Measurements from ENCODE around the gene TOR3A.
"Not testable (repeated sequence)": the region's sequence is repeated elsewhere in the genome, so short reads cannot be mapped to it uniquely, and the experiment has no call there.

The TOR3A gene

DNA sequence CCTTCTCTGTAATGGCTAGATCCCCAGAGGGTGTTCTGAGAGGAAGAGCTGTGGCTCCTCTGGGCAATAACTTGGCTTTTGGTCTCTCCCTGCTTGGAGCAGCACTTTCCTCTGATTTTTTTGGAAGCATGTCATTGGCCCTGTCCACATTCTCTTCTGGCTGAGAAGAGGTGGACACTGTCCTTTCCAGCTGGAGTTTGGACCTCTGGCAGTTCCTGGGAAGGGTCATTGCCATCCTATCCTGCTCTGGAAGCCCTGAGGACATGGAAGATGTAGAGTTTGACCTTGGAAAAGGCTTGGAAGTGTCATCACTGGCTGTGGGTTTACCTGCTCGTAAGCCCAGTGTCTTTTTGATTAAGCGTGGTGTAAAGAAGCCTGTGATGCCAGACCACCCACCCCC lies 26.8 kb downstream of the TOR3A start:
- no peak for ATAC-seq

DNA sequence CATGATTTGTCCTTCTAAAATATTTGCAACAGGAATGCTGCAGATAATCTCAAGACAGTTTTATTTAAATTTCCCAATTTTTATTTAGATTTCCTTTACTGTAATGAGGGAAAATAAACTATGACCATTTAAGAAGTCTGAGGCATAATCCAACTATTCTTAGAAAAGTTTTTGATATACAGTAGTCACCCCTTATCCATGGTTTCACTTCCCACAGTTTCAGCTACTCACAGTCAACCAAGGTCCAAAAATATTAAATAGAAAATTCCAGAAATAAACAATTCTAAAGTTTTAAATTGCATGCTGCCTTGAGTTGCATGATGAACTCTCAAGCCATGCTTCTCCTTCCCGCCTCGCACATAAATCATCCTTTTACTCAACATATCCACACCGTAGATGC lies 33.3 kb downstream of the TOR3A start:
- ATAC-seq = no peak

GRCh38 chr1:179119513-179119912 lies 37.6 kb downstream of the TOR3A start:
- ATAC-seq = no peak

- no peak for ATAC-seq
Measured at GRCh38 chr1:179120736-179121135, 38.9 kb downstream of the TOR3A start.

GRCh38 chr1:179121159-179121938 lies 39.5 kb downstream of the TOR3A start:
- peak in 1 of 2 donors; percentile 60 for ATAC-seq

DNA sequence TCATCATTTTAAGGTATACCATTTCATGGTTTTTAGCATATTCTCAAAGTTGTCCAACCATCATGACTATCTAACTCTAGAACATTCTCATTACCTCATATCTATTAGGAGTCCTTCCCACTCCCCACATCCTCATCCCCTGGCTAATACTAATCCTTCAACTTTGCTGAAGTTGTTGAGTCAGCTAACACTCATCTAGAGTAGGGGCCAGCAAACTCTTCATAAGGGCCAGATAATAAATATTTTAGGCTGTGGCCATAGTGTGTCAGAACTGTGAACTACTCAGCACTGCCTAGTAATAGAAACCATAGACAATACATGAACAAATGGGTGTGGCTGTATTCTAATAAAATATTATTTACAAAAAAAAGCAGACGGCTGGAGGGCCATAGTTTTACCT lies 43.0 kb downstream of the TOR3A start:
- ATAC-seq = no peak

DNA sequence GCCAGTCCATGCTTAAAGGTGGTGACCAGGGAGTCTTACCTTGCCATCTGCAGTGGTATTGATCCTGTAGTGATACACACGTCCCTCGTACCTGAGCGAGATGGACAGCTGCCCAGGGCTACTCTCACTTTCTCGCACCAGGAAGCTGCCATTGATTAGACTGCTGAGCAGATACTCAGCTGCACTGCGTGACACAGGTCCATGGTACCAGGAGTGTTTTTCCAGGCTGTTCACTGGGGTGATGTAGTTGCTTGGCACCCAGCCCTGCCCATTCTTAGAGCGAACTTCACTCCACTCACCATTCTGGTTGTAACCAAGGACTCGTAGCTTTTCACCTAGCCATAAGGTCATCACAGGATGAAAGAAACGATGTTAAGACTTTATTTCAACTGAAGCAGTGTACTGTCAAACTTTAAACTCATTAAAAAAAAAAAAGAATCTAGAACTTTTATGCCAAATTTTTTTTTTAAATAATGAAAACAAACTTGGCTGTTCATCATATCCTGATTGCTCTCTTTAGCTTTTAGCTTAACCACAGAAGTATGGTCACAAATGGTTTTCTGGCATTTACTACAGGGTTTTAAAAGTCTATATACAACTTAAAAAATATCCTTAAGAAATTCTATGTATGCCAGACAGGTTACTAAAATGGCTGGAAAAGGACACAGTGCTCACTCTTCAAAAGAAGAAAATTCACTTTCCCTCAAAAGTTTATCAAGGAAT lies 44.6 kb downstream of the TOR3A start:
- no peak for ATAC-seq

DNA sequence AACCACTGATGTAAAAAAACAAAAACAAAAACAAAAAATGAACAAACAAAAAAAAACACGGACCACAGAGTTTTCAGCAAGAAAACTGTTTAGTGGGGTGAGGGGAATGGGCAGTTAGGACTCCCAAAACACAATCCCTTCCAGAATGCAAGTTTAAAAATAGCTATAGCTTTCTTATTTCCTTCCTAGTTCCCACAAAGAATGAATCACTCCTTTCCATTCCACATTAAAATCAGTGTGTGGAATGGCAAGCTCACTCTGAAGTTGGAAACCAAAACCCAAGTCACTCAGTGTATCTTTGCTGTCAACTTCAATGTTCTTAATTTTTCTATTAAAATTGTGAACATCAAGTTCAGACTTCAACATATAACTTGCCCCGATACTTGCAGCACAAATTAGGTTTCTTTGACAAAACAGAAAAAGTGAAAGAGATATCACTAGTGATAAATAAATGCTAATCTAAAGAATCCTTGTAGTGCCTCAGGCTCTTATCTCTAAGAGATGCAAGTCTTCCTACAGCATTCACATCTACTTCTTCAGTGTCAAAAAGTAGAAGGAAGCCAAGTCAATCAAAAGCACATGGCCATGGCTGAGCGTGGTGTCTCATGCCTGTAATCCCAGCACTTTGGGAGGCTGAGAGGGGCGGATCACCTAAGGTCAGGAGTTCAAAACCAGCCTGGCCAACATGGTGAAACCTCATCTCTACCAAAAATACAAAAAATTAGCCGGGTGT lies 45.5 kb downstream of the TOR3A start:
- ATAC-seq = no peak

- no peak for ATAC-seq
Measured at GRCh38 chr1:179128520-179128919, 46.6 kb downstream of the TOR3A start.

- ATAC-seq = peak; percentile 91 to 97
Measured at GRCh38 chr1:179129702-179130473, 48.0 kb downstream of the TOR3A start.

DNA sequence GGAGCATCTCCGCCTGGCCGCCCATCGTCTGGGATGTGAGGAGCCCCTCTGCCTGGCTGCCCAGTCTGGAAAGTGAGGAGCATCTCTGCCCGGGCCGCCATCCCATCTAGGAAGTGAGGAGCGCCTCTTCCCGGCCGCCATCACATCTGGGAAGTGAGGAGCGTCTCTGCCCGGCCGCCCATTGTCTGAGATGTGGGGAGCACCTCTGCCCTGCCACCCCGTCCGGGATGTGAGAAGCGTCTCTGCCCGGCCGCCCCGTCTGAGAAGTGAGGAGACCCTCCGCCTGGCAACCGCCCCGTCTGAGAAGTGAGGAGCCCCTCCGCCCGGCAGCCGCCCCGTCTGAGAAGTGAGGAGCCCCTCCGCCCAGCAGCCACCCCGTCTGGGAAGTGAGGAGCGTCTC lies 53.3 kb downstream of the TOR3A start:
- not testable (repeated sequence) for ATAC-seq

- not testable (repeated sequence) for ATAC-seq
Measured at GRCh38 chr1:179135707-179136106, 53.8 kb downstream of the TOR3A start.

DNA sequence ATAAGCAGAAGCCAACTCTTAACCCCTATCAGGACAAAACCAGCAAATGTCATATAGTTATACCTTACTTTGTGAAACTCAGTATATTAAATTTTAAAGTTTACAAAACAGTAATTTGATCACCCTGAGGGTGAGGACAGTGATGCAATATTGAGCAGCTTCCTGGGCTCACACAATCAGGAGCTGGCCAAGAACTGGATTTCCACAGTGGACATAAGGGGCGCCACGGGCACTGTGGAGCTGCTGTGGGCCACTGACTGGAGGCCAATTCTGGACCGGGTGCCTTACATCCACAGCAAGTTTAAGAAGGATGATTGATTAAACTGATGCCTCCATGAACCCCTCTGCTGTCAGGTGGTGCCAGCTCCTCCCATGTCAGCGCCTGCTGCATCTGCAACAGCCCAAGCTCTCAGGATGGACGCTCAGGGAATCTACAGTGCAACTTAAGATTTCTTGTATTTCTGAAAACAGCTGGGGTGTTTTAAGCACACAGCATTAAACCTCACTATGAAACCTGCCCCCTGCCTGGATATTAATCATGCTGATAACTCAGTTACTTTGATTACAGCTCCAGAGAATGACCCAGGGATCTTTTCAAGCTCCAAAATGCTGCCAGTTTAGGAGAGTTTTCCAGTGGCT lies 55.9 kb downstream of the TOR3A start:
- no peak for ATAC-seq

- not testable (repeated sequence) for ATAC-seq
Measured at GRCh38 chr1:179138755-179139154, 56.9 kb downstream of the TOR3A start.

DNA sequence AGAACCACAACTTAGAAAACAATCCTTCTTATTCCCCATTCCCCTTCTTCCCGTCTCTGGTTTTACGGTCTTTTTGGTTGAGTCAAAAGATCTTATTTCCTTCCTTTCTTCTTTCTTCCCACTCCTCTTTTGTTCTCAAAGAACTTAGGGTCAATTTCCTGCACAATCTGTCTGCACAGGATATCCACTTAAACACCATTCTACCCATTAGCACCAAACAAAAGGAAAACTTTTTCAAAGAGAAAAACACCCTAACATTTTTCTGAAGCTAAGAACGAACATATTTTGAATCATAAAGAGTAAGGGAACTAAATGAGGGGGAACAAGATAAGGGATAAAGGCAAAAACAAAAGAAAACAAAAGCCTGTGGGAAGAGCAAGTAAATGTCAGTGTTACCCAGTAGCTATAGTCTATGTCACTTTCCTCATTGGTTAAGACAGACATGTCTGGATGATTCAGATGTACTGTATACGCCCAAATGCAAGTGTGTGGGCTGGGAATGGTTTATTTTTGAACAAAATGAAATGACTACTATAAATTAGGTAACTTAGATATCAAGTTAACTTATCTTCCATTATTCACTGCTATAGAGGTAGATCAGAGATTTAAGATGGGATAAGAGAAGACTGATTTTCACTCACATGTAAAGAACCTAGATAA lies 59.9 kb downstream of the TOR3A start:
- peak; percentile 87 to 95 for ATAC-seq

DNA sequence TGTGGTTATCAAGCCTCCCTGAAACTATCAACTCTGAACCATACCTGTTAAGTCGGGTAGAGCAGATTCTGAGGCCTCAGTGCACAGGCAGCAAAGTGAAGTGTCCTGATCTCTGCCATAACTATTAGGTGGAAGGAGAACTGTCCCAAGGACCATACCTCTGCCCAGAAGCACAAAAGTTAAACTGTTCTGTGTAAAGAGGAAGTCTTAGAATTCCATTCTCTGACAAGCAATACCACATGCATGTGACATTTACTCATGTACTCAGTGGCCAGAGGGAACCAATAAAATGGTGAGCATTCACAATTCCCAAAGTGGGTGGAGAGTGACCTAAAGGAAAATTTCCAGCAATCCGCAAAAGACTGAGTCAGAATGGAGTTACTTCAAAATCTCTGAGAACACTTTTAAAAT lies 61.0 kb downstream of the TOR3A start:
- ATAC-seq = no peak

GRCh38 chr1:179143322-179143721 lies 61.5 kb downstream of the TOR3A start:
- ATAC-seq = peak in 1 of 2 donors; percentile 34

DNA sequence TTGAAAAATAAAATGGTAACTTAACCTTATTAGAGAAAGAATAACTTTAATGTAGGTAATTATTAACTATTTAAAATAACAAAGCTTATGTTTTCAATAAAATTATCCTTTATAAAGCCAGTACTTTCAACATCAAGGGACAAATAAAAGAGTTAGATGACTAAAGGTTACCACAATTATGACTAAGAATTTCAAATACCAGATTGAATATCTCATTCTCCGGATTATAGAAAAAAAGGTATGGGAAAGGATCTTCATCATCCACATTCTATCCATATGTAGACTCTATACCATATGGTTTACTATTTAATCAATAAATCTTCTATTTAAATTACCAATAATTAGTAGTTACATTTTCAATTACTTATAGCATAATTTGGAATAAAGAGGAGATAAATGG lies 62.8 kb downstream of the TOR3A start:
- no peak for ATAC-seq

DNA sequence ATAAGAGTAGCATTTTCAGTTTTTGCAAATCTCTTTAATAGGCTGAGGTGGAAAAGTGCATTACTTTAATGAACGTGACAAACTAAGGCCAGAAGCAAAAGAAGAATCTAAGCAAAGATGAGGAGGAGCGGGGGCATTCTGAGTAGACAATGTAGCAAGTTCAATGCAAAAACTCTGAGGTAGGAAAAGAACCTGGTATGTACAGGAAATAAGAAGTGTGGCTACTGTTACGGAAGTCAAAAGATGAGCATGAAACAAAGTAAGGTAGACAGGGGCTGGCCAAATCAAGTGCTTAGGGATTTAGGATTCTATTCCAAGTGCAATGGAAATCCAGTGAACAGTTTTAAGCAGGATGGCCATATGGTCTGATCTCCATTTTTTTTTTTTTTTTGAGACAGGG lies 63.7 kb downstream of the TOR3A start:
- no peak for ATAC-seq
